ENCODE results near the gene USP12.

Gene USP12

GRCh38 chr13:27043013-27043412, 128.6 kb downstream of the USP12 start:
- H3K9ac ChIP-seq (ENCODE audit: low read length): no peak overlapping the region
- H3K9me2 ChIP-seq (ENCODE audit: low read depth, low read length): no peaks in the 10 kb centered on the region
- no peak overlapping the region for H3K4me3 ChIP-seq (ENCODE audit: low read depth, low read length, poor library complexity, severe bottlenecking)
- H3K36me3 ChIP-seq (ENCODE audit: insufficient read depth, low read length): no peaks in the 10 kb centered on the region
- H3K27ac ChIP-seq (ENCODE audit: low read depth, low read length, poor library complexity, severe bottlenecking): no peak overlapping the region
- no peaks in the 10 kb centered on the region for H4K20me1 ChIP-seq (ENCODE audit: insufficient read depth, low read length)
- no peak for TF ChIP-seq CTCF (IDR thresholded peaks at IDR 0.05; ENCODE audit: low read length)
- no peak overlapping the region for H2AFZ ChIP-seq (ENCODE audit: low read length)
- H3K4me2 ChIP-seq (ENCODE audit: low read length): no peak overlapping the region
- H3F3A ChIP-seq (ENCODE audit: insufficient read depth, low read length): no peaks in the 10 kb centered on the region
- H3K9me3 ChIP-seq (ENCODE audit: low read length): no peaks in the 10 kb centered on the region
- H3K79me2 ChIP-seq (ENCODE audit: insufficient read depth, low read length): no peaks in the 10 kb centered on the region
- peaks cover 8% of the 10 kb centered on the region for H3K4me1 ChIP-seq (ENCODE audit: insufficient read depth, low read length, severe bottlenecking)
- H3K27me3 ChIP-seq (ENCODE audit: insufficient read depth, low read length): no peaks in the 10 kb centered on the region

- Histone ChIP-seq H3K79me2 (ENCODE audit: insufficient read depth, low read length) (no peaks in the 10 kb centered on the region), H3K9ac (ENCODE audit: low read length) (no peak overlapping the region), H3K4me2 (ENCODE audit: low read length) (no peak overlapping the region), H3K27me3 (ENCODE audit: insufficient read depth, low read length) (no peaks in the 10 kb centered on the region), H4K20me1 (ENCODE audit: insufficient read depth, low read length) (no peaks in the 10 kb centered on the region), H3K9me2 (ENCODE audit: low read depth, low read length) (no peaks in the 10 kb centered on the region), H3K9me3 (ENCODE audit: low read length) (no peaks in the 10 kb centered on the region), H3K4me3 (ENCODE audit: low read depth, low read length, poor library complexity, severe bottlenecking) (no peak overlapping the region), H3K36me3 (ENCODE audit: insufficient read depth, low read length) (no peaks in the 10 kb centered on the region), H3K4me1 (ENCODE audit: insufficient read depth, low read length, severe bottlenecking) (peaks cover 8% of the 10 kb centered on the region), H2AFZ (ENCODE audit: low read length) (no peak overlapping the region), H3F3A (ENCODE audit: insufficient read depth, low read length) (no peaks in the 10 kb centered on the region), H3K27ac (ENCODE audit: low read depth, low read length, poor library complexity, severe bottlenecking) (no peak overlapping the region)
- no peak for TF ChIP-seq EZH2 (IDR thresholded peaks at IDR 0.05; ENCODE audit: borderline replicate concordance, low read length)
- no peak for TF ChIP-seq CTCF (IDR thresholded peaks at IDR 0.05; ENCODE audit: low read length)
These were observed 130.3 kb downstream of the USP12 start for GRCh38 chr13:27041341-27041740.

GRCh38 chr13:27040826-27041108, 130.8 kb downstream of the USP12 start:
- Histone ChIP-seq H3K79me2 (ENCODE audit: insufficient read depth, low read length) (no peaks in the 10 kb centered on the region), H3K4me3 (ENCODE audit: low read depth, low read length, poor library complexity, severe bottlenecking) (no peak overlapping the region), H3F3A (ENCODE audit: insufficient read depth, low read length) (no peaks in the 10 kb centered on the region), H3K9me2 (ENCODE audit: low read depth, low read length) (no peaks in the 10 kb centered on the region), H3K9me3 (ENCODE audit: low read length) (no peaks in the 10 kb centered on the region), H3K27ac (ENCODE audit: low read depth, low read length, poor library complexity, severe bottlenecking) (no peak overlapping the region), H3K36me3 (ENCODE audit: insufficient read depth, low read length) (no peaks in the 10 kb centered on the region), H3K4me1 (ENCODE audit: insufficient read depth, low read length, severe bottlenecking) (peaks cover 8% of the 10 kb centered on the region), H2AFZ (ENCODE audit: low read length) (no peak overlapping the region), H3K27me3 (ENCODE audit: insufficient read depth, low read length) (no peaks in the 10 kb centered on the region), H4K20me1 (ENCODE audit: insufficient read depth, low read length) (no peaks in the 10 kb centered on the region), H3K4me2 (ENCODE audit: low read length) (no peak overlapping the region), H3K9ac (ENCODE audit: low read length) (no peak overlapping the region)
- TF ChIP-seq CTCF (IDR thresholded peaks at IDR 0.05; ENCODE audit: low read length) (no peak), EZH2 (IDR thresholded peaks at IDR 0.05; ENCODE audit: borderline replicate concordance, low read length) (no peak)
